C4-2B (cell line): ENCODE data around the gene NPR2.

ENCODE experiments used
- CTCF ChIP-seq: fragments of 450-650 bp; conservative IDR thresholded peaks from 2 replicates; pipeline ENCODE4 v1.5.1; 2017; ENCODE audit warnings: mild to moderate bottlenecking
- ZFX ChIP-seq: fragments of 450-650 bp; IDR thresholded peaks from 2 replicates; pipeline ENCODE4 v1.6.1; 2017

- TF ChIP-seq CTCF (no peak), ZFX (no peak)
Observed at GRCh38 chr9:35852267-35852815, 61.0 kb downstream of the NPR2 start.
